GM18951 (cell line): ENCODE measurements around the gene BCAR3.

Source experiments
- POLR2A ChIP-seq: IDR thresholded peaks from 4 replicates; pipeline ENCODE4 v1.6.1; 2011; ENCODE audit warnings: mild to moderate bottlenecking; ENCODE audit not compliant: insufficient read length, insufficient read depth; ENCODE audit errors: extremely low read depth
- in situ Hi-C: fragments of 300-500 bp; cut with MboI; formaldehyde crosslinking; loops from one replicate; pipeline ENCODE4 v1.12.0; 2022; ENCODE audit warnings: low sequenced_read_pairs, mixed read lengths, inconsistent platforms; ENCODE audit not compliant: unreplicated experiment

The BCAR3 gene

DNA sequence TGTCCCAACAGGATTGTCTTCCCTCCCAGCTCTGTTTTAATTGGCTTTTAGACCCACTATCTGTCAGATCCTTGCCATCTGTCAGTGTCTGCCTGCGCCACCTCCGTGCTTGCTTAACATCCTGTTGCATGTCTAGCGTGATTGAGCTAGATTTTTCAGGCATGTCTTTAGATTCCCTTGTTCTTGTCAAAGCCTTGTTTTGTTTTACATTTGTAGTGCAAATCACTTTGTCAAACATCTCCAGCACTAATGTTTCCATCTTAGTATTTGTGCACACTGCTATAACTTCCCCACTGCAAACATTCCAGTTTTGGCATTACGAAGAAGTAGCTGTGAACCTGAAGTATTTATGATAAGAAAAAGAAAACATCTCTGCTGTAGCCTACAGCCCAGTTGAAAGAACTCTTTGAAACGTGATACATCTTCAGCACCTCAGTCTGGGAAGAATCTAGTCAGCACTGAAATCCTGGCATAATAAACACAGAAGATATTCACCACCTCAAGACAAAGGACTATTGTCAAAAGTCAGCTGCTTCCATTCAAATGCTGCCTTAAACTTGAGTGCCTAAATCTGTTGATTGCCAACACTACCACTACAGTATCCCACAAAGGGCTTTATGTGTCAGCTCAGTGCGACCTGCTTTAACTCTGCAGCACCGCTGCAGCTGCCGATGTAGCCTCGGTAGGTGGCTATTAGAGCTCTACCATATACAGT lies 128.7 kb downstream of the BCAR3 start:
- no peak for TF ChIP-seq POLR2A
- in situ Hi-C loops, result no loop called here

GRCh38 chr1:93549811-93550210 lies 131.8 kb downstream of the BCAR3 start:
- in situ Hi-C loops, result no loop called here
- no peak for TF ChIP-seq POLR2A

DNA sequence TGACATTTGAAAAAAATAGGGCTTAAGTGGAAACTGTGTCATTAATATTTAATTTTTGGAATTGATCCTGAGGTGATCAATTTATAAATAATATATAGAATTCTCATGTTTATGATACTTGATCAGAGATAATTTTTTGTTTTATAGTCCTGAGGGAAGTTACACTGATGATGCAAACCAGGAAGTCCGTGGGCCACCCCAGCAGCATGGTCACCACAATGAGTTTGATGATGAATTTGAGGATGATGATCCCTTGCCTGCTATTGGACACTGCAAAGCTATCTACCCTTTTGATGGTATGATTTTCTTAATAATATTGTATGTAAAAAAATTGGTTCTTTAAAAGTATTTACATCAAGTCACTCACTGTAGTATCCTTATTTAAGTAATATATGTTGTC lies 132.5 kb downstream of the BCAR3 start:
- no peak for TF ChIP-seq POLR2A
- in situ Hi-C loops, result no loop called here

DNA sequence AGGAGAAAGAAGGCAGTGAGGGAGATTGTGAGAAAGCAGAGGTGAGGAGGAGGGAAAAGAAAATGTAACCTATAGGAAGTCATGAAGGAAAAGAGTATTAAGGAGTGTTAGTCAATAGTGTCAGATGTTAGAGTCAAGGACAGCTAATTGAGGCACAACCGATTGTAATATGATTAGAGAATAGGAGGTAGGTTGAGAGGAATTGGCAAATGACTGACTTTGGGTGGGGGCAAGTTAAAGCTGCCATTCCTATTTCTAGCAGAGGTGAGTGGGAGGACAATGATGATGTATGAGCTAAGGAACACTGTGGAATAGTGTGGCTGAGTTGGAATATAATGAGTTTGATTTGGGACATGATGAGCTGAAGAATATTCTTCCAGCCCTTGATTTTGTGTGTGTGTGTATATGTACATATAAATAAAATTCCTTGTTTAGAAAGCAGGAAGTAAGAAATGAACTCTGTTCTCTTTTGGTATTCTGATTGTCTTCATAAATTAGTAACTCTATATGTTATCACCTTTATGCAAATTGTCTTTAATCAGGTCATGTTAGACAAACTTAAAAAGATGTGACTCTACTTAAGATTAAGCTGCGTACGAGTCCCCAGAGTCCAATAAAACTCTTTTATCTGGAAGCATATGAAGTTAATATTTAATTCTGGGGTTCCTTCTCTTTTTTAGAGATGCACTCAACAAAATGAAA lies 135.3 kb downstream of the BCAR3 start:
- in situ Hi-C loops, result no loop called here
- TF ChIP-seq POLR2A, result no peak

DNA sequence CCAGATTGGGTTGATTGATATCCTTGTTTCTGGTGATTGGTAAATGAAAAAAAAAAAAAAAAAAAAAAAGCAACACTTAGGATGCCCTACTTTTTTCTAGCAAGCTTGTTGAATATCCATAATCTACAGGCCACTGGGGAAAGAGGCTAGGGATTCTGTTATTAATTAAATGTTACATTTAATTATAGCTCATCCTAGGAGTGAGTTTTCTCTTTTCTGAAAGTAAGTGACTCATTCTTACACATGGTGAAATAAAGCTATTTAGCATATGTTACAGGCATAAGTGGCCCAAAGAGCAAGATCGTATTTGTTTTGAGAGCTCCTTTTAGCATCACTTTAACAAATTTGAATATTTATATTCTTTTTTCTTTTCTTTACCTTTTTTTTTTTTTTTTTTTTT lies 139.2 kb downstream of the BCAR3 start:
- no peak for TF ChIP-seq POLR2A
- in situ Hi-C loops, result no loop called here

DNA sequence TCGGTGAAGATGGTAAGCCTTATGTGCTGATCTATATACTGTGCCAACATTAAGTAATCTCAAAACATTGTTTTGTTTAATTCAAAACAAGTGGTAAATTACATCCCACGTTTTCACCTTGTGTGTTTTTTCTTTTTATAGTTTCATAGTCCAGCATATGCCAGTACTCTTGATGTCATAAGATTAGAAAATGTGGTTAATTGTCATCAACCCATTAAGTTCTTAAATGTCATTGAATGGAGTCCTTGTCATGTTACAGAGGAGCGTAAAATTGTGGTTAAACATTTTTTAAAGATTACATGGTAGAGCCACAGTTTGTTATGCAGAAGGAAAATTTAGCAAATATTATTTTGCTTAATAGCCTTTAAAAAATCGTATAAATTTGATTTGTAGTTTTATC lies 140.6 kb downstream of the BCAR3 start:
- TF ChIP-seq POLR2A, result no peak
- in situ Hi-C loops, result no loop called here

GRCh38 chr1:93537924-93538323 lies 143.7 kb downstream of the BCAR3 start:
- in situ Hi-C loops, result no loop called here
- TF ChIP-seq POLR2A, result no peak

DNA sequence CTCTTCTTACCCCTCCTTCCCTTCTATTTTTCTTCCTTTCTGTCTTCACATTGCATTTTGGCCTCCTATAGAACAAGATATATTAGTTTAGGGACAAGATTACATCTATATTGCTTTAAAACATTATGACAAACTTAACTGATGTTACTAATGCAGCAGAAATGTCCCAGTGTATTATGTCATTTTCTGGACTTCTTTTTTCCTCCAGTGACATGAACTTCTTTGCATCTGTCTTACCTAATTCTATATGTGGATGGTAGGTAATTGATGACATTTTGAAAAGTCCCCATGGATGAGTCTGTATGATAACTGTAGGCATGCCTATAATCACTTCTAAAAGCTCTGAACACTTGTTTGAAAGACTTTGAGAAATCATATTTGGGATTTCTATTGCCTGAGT lies 144.2 kb downstream of the BCAR3 start:
- no peak for TF ChIP-seq POLR2A

GRCh38 chr1:93533677-93534076 lies 148.0 kb downstream of the BCAR3 start:
- TF ChIP-seq POLR2A, result no peak
- in situ Hi-C loops, result no loop called here

More for the DNA sequence above, 144.2 kb downstream of the BCAR3 start:
- in situ Hi-C loops, result no loop called here

DNA sequence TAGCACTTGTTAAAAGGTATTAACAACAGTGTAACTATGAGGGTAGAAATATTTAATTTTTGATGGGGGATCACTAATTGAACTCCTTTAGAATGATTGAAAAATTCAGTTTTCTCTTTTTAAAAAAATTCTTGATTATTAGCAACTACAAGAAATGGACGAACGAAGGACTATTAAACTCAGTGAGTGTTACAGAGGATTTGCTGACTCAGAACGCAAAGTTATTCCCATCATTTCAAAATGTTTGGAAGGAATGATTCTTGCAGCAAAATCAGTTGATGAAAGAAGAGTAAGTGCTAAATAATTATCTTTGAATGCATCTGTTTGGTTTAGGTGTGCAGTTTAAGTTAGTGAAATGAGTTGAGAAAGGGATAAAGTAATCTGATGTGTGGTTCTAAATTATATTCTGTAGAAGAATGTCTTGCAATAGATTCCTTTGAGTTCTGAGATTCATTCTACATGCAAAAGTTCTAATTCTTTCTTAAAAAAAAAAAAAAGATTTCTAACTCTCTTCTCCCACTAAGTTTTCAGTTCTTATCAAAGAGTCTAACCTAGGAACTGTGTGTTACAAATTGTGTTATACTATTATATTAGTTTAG lies 148.8 kb downstream of the BCAR3 start:
- no peak for TF ChIP-seq POLR2A
- in situ Hi-C loops, result no loop called here

DNA sequence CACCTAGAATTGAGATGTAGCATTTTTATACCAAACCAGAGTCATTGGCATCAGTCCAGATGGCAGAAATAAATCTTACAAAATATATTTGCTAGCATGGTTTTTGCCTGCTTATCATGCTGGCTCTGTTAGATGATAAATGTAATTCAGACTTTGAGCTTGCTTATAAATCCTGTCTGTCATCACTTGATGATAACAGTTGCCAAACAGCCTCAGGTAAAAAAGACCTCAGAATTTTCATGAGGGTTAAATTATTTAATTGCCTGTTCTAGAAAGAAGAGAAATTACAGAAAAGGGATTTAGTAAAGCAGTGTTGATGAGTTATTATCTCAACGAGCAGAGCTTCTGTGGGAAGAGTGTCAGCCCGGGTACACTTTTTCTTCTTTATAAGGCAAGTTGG lies 150.4 kb downstream of the BCAR3 start:
- in situ Hi-C loops, result no loop called here
- TF ChIP-seq POLR2A, result no peak

- in situ Hi-C loops, result no loop called here
- no peak for TF ChIP-seq POLR2A
Measured at GRCh38 chr1:93528412-93528811, 153.2 kb downstream of the BCAR3 start.

DNA sequence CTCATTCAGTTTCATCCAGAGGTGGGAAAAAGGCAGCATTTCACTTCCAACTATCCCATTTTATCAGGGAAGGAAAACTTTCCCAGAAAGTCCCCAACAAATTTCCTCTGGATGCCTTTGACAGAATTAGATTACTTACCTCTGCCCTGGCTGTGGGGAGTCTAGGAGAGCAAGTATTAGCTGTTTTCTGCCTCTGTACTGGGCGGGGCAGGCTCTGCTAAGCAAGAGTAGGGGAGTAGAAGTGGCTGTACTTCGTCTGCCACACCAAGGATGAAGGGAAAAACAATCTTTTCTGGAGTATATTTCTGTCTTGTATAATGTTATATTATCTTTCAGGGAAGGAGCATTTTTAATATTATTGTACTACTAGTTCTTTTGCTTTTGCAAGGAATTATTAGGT lies 155.2 kb downstream of the BCAR3 start:
- TF ChIP-seq POLR2A, result no peak
- in situ Hi-C loops, result no loop called here

DNA sequence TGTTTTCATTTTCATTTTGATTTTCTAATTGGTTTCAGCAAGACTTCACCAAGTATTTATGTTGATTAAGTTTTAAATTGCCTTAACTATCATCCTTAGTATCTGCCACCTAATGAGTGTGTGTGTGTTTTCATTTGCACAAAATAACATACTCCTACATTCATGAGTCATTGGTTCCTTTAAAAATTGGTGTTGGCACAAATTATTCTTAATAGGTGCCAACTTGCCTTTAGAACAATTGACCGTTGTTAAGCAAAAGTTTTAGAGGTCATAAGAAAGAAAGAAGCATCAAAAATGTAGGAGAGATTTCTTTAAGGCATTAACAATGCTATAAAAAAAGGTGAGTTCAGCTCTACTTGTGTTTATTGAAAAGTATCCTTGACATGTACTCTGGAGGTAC lies 156.2 kb downstream of the BCAR3 start:
- TF ChIP-seq POLR2A, result no peak
- in situ Hi-C loops, result no loop called here
